GM21717 (cell line): Measurements from ENCODE around the gene PRSS56.

Experiments
- ATAC-seq: cut with Tn5 transposase; IDR thresholded peaks from one replicate; pipeline ENCODE4 v1.9.1; 2021; ENCODE audit warnings: mild to moderate bottlenecking, moderate library complexity; ENCODE audit not compliant: unreplicated experiment

PRSS56 gene

DNA sequence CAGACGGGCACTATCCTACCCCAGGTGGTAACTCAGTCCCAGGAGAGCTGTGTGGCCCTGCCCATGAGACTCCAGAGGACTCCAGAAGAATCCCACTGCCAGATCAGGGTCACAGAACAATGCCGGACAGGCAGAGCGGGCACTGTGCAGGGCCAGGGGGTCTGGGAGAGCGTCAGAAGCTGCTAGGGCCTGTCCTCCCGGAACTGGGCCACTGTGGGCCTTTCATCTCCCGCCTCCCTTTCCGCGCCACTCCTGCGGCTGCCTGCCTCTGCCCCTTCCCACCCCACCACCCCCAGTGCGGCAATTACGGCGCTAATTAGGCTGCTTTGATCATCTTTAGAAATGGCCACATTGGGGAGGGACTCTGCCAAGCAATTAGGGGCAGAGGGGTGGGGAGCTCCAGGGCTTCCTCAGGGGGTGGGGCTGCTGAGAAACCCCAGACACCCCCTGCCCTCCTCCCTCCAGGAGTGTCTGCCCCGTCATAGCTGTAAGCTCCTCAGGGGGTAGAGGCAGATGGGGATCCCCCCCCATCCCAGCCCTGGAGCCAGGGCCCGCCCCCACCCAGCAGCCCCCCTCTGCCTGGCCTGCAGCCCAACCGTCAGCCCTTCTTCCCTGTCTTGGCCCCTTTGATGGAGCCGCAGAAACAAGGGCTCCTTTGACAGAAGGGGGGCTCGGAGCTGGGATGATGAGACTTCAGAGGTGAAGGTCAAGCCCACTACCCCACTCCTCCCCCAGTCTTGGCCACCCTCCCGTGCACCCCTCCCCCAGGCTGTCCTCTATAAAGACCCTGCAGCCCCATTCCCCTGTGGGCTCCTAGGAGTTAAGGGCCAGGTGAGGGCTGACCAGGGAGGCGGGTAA lies at the start of gene PRSS56:
PRSS56 (plus strand) TSS at position 808 of the 858 bp plus-strand sequence. CDS start 211 bp downstream, outside the sequence.
- ATAC-seq: no peak

DNA sequence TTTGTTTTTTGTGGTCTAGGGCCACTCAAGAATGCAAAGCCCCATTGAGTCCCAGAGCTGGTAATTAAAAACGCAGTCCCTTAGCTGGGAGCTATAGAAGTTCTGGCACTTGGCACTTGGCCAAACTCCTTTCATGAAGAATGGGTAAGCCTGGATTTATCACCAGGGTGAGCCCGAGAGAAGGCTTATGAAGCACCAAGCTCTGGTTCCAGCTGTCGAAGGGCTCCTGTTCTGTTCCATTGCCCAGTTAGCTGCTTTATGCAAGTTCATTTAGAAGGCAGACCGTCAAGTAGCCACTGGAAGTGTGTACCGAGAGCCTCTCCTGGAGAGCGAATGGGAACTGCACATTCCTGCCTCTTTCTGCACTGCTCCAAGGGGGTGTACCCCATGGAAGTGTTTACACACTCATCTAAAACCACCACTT lies 46.7 kb upstream of the PRSS56 start:
- ATAC-seq: no peak

GRCh38 chr2:232476045-232476444 lies 44.1 kb upstream of the PRSS56 start:
- no peak for ATAC-seq

GRCh38 chr2:232476791-232477190 lies 43.4 kb upstream of the PRSS56 start:
- no peak for ATAC-seq

- no peak for ATAC-seq
Measured at GRCh38 chr2:232477751-232478510, 42.3 kb upstream of the PRSS56 start.

DNA sequence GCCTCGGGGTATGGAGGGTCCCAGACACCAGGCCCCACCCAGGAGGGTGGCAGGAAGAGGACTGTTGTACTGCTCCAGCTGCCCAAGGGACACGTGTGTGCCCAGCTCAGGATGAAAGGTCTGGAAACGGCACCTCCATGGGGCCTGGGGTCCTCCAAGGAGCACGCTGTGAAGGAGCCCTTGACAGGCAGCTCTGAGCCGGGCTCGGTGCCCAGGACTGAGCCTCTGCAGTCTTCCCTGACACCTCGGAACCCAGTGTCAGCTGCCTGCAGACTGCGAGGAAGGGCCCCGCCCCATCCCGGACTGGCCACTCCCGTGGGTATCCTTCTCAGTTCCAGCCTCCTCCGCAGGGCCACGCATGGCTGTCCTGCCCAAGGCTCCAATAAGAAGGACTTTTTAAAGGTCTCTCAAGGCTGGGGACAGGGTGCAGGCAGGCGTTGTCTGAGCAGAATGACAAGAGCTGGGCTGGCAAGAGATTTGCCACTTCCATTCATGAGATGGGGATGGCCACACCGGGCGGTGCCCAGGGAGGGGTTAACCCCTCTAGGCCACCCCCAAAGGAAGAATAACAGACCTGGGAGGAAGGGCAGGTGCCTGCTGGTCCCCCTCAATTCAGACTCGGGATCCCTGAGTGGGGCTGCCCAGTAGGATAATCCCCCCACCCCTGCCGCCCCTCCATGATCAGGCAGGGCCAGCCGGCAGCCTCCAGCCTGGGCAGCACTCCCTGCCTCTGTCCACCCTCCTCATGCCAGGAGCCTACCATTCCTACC lies 41.4 kb upstream of the PRSS56 start:
- ATAC-seq: no peak

GRCh38 chr2:232479341-232480200 lies 40.6 kb upstream of the PRSS56 start:
- no peak for ATAC-seq

- no peak for ATAC-seq
Measured at GRCh38 chr2:232480201-232481190, 39.7 kb upstream of the PRSS56 start.

DNA sequence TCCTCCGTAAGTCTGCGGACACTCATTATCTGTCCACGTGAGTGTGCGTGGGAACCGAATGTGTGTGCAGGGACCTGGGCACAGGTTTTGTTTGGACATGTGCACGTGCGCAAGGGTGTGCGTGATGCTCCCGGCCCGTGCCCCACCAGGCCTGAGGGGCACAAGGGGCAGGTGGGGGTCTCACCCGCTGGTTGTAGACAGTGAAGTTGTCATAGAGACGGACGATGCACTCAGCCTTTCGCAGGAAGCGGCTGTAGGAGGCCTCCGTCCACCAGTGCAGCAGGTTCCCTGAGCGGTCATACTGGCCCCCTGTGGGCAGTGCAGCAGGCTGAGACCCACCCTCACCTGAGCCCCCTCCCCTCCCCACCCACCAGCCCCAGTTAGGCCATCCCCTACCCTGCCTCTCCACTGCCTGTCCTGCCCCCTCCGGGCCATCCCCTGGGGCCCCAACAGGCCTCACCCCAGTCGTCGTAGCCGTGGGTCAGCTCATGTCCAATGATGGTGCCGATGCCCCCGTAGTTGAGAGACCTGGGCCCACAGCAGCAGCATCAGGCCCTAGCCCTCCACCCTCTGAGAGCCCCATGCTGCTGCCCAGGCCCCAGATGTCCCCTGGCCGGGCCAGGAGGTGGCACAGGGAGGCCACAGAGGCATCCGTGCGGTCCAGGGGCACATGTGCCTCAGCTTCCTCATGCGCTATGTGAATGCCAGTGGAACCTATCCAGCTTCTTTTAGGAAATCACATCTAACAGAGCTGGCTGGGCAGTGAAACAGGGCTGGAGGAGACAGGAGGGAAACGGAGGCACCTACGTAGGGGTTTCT lies 38.7 kb upstream of the PRSS56 start:
- ATAC-seq: no peak

DNA sequence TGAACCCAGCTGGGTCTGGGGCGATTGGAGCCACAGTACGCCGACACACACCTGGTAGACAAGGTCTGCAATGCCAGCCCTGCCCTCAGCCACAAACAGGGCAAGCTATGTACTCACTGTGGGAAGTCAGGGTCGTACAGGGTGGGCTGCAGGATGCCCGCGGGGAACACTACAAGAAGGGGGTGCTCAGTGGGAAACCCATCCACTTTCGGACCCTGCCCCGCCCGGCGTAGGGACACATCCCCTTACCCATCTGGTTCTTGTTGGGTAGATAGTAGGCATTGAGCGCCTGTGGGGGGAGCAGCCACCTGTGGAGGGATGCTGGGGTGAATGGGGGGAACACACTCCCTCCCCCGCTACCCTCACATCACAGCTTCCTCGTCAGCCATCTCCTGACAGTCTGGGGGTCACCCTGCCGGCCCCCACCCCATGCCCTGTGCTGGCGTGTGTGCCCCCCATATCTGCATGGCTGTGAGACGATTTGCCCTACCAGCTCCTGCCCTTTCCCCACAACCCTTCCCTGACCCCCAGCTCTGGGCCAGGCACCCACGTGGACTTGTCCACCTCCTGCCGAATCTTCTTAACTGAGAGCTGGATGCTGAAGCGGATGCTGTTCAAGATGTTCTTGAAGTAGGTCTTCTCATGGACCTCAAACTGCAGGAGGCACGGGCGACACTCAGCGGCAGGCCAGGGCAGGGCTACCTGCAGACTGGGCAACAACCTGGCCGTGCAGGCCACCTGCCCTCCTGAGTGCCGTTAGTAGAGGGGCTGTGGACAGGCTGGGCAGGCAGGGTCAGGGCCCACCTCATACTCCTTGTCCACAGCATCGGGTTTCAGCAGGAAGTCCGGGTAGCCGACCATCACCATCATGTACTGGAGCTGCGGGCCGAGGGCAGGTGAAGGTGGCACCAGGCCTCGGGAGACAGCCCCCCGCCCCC lies 37.6 kb upstream of the PRSS56 start:
- ATAC-seq: no peak

DNA sequence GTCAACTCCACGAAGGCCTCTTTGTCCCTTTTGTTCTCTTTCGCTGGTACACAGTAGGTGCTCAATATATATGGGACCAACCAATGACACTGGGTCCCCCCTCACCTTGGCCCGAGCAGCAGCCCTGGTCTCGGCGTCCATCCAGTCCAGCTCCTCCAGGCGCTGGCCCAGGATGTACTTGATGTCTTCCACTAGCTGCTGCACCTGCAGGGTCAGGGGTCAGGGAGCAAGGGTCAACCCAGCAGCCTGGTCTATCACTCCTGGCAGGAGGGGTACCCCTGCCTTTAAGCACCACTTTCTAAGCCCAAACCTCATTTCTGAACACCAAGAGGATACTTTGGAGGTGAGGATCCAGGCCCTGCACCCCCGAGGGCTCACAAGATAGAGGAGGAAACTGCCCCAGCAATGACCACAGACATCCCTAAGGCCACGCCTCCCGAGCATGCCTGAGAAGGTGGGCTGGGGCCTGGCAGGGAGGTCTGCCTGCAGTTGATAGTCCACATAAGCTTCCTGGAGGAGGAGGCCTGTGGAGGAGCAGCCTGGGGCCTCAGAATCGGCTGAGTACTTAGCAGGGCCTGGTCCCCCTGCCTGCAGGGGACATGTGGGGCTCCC lies 36.8 kb upstream of the PRSS56 start:
- ATAC-seq: no peak

GRCh38 chr2:232483923-232484627 lies 36.1 kb upstream of the PRSS56 start:
- no peak for ATAC-seq

DNA sequence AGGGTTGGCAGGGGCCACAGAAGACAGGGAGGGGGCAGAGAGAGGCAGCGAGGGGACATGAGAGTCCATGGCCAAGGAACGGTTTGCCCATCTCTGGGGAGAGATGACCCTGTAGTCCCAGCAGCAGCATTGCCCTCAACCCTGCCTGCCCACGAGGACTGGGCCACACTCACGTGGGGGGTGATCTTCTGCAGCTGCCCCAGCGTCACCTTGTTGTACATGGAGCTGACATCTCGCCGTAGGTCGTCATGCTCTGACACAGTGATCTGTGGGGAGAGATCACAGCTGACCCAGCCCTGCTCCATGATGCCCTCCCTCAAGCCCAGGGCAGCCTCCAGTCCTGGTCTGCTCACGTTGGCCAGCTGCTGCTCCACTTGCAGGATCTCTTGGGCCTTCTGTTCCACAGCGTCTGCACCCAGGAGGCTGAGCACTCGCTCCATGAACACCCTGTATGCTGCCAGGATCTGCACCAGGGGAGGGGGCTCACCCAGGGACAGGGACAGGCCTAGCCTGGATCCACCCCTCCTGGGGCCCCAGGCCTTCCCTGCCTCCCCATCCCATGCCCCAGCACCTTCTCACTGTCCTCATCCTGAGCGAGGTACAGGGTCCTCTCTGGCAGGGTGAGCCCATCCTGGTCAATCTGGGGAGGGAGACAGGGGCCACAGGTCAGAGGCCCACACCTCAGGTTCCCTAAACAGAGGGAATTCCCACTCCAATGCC lies 35.4 kb upstream of the PRSS56 start:
- ATAC-seq: no peak

- no peak for ATAC-seq
Measured at GRCh38 chr2:232485348-232485756, 34.8 kb upstream of the PRSS56 start.

DNA sequence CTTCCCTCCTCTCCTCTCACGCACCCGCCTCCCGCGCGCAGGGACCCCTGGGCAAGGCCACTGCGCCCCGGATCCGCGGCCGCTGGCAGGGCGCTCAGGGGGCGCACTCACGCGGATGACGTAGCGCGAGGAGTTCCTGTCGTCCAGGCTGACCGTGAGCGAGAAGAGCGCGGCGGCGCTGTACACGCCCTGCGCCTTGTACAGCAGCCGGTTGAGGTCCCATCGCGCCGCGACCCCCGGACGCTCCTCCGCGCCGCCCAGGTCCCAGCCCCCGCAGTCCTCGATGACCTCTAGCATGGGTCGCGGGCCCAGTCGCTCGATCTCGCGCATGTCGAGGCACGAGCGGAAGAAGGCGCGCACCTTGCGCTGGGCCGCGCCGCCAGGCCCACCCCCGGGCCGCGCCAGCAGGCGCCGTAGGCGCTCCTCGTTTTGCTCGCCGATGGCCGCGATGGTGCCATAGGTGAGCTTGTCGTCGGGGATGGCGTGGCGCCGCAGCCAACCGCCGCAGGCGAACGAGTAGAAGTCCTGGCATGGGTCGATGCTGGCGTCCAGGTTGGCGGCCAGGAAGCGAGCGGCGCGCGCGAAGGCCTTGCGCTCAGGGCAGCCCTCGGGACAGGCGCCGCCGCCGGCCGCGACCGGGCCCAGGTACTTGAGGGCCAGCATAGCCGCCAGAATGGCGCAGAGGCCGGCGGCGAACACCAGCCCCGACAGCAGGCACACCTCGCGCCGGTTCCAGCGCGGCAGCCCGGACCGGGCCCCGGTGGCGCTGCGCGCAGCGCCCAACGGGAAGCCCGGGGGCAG lies 34.2 kb upstream of the PRSS56 start:
- ATAC-seq: no peak
